Motor neuron (in vitro differentiated cells): ENCODE measurements around the gene GPR31. TPM values are rescaled to one million over a fixed set of nuclear protein-coding genes. Genes with fewer than 3 reads are reported as not detected.
A peak's percentile ranks its signal among the peaks of the same experiment; 100 is the strongest.

Experiments used
- ATAC-seq, 8 experiments: fragments of 200-7000 bp; cut with Tn5 transposase; replicated peaks in 6 of 8; 2 replicates each; pipeline ENCODE4 v1.8.0; 2021; ENCODE audit warnings: mild to moderate bottlenecking in 8 of 8, moderate library complexity in 8 of 8
- H3K27ac ChIP-seq, 2 donors: fragments of 250-450 bp; sonication (Bioruptor Pico); 2 replicates each; pipeline ENCODE4 v1.9.0; 2021; ENCODE audit warnings: antibody characterized with exemption in 2 of 2, mild to moderate bottlenecking in 2 of 2, moderate library complexity in 1 of 2
- H3K4me1 ChIP-seq, 2 donors: fragments of 250-450 bp; sonication (Bioruptor Pico); replicated peaks in 1 of 2; 2 replicates each; pipeline ENCODE4 v1.6.1; 2021; ENCODE audit warnings: antibody characterized with exemption in 2 of 2, mild to moderate bottlenecking in 2 of 2, moderate library complexity in 1 of 2
- H3K4me3 ChIP-seq, 5 donors: fragments of 250-450 bp; sonication (Bioruptor Pico); 2 replicates each; pipeline ENCODE4 v1.9.0; 2021; ENCODE audit warnings: antibody characterized with exemption in 5 of 5, mild to moderate bottlenecking in 5 of 5, moderate library complexity in 4 of 5
- WGBS, 10 experiments: fragments of 450-650 bp; shearing (Covaris generic); methylation state at CpG; one replicate each; pipeline ENCODE4 v1.0.0; 2022; 5-methylcytosine and 5-hydroxymethylcytosine counted together
- in situ Hi-C, 9 experiments: fragments of 400-800 bp; cut with MboI; loops; one replicate each; pipeline ENCODE4 v1.15.0; 2021; ENCODE audit warnings: low sequenced_read_pairs in 9 of 9, low pct_unique_long_range_greater_than_20kb in 2 of 9; ENCODE audit not compliant: unreplicated experiment in 9 of 9
- total RNA-seq, 8 experiments: library from RNA; unstranded; fragments of 300-600 nt; gene quantifications; 2 replicates each; pipeline versions ENCODE4 v1.2.3 to v1.2.4, GENCODE V29; 2022

Gene GPR31
- total RNA-seq, 8 experiments from 2014 or later = 0.18 to 0.28 (median 0.25) TPM; not detected in 5

GRCh38 chr6:167111597-167111996, 46.2 kb downstream of the GPR31 start:
- ATAC-seq = no peak
- H3K4me1 ChIP-seq = peaks cover 18 to 29% of the 10 kb centered on the region in 2 donors
- no peak overlapping the region for H3K4me3 ChIP-seq
- WGBS, 10 experiments = 0 to 100% (median 67%) methylated on average over 1 to 3 of the region's 3 CpGs; no CpG with 5 or more reads in 1 of the 10 experiments
- no peak overlapping the region for H3K27ac ChIP-seq
- in situ Hi-C loops = no loop called here

- Histone ChIP-seq H3K4me3 (no peak overlapping the region), H3K4me1 (peaks cover 13 to 17% of the 10 kb centered on the region in 2 donors), H3K27ac (no peak overlapping the region)
- peak in 1 of 8 experiments; percentile 42 for ATAC-seq
- in situ Hi-C loops = no loop called here
- WGBS, 10 experiments = 10 to 100% (median 76%) methylated on average over 2 to 6 of the region's 6 CpGs; no CpG with 5 or more reads in 1 of the 10 experiments
Measured at GRCh38 chr6:167109651-167110050, 48.1 kb downstream of the GPR31 start.

GRCh38 chr6:167108278-167108677, 49.5 kb downstream of the GPR31 start:
- Histone ChIP-seq H3K4me3 (no peak overlapping the region), H3K4me1 (peaks cover 0 to 3% of the 10 kb centered on the region in 2 donors), H3K27ac (no peak overlapping the region)
- WGBS, 10 experiments = 0 to 100% (median 66%) methylated on average over 1 to 4 of the region's 5 CpGs; no CpG with 5 or more reads in 4 of the 10 experiments
- in situ Hi-C loops = no loop called here
- ATAC-seq = no peak

- Histone ChIP-seq H3K27ac (no peak overlapping the region), H3K4me1 (no peaks in the 10 kb centered on the region), H3K4me3 (no peak overlapping the region)
- 24 to 88% (median 70%) methylated on average over 2 to 6 of the region's 7 CpGs; no CpG with 5 or more reads in 4 of the 10 experiments for WGBS, 10 experiments
- in situ Hi-C loops = no loop called here
- ATAC-seq = no peak
Measured at GRCh38 chr6:167107787-167108186, 50.0 kb downstream of the GPR31 start.

- H3K27ac ChIP-seq = no peak overlapping the region
- 14 to 100% (median 33%) methylated on average over 1 of the region's 1 CpG; no CpG with 5 or more reads in 2 of the 10 experiments for WGBS, 10 experiments
- in situ Hi-C loops = no loop called here
- no peak for ATAC-seq
- H3K4me3 ChIP-seq = no peak overlapping the region
- no peaks in the 10 kb centered on the region for H3K4me1 ChIP-seq
Measured at GRCh38 chr6:167106406-167106805, 51.4 kb downstream of the GPR31 start.

Other genes starting within 250 kb of the GPR31 start
- 10 to 100 TPM; 12.9 to 55.2 (median 17.3) TPM for gene RNASET2, start 201.4 kb downstream of the GPR31 start, total RNA-seq
- gene CEP43, start 158.6 kb downstream of the GPR31 start, total RNA-seq = 10 to 100 TPM in 7 of 8 experiments, 1 to 10 TPM in 1; 9.3 to 28.4 (median 21.1) TPM
- under 1 TPM in 3 of 8 experiments, not detected in 5; 0.08 to 0.28 (median 0.21) TPM for gene CCR6, start 34.9 kb downstream of the GPR31 start, total RNA-seq
- under 1 TPM in 2 of 8 experiments, not detected in 6; 0.24 to 0.25 TPM for gene UNC93A, start 133.3 kb upstream of the GPR31 start, total RNA-seq
- gene TTLL2, start 167.1 kb upstream of the GPR31 start, total RNA-seq = under 1 TPM in 6 of 8 experiments, not detected in 2; 0.14 to 0.75 (median 0.45) TPM